Ectodermal cell (in vitro differentiated cells): Measurements from ENCODE around the gene GALNTL6.

ENCODE experiments used
- H3K27ac ChIP-seq: 2 replicates; pipeline ENCODE4 v1.7.0; 2013; ENCODE audit warnings: mild to moderate bottlenecking, low read depth, low read length; ENCODE audit not compliant: insufficient read depth, poor library complexity, severe bottlenecking
- H3K27me3 ChIP-seq: 2 replicates; pipeline ENCODE4 v1.7.0; 2013; ENCODE audit warnings: mild to moderate bottlenecking, low read length; ENCODE audit not compliant: insufficient read depth, control insufficient read depth, poor library complexity, severe bottlenecking
- H3K36me3 ChIP-seq: one replicate; pipeline ENCODE4 v1.7.0; 2013; ENCODE audit warnings: low read length; ENCODE audit not compliant: control insufficient read depth, insufficient read depth
- H3K4me1 ChIP-seq: one replicate; pipeline ENCODE4 v1.7.0; 2013; ENCODE audit warnings: low read length; ENCODE audit not compliant: control insufficient read depth, insufficient read depth
- H3K4me3 ChIP-seq: 2 replicates; pipeline ENCODE4 v1.7.0; 2013; ENCODE audit warnings: low read depth, low read length, control low read depth; ENCODE audit not compliant: insufficient read depth
- H3K9me3 ChIP-seq: 2 replicates; pipeline ENCODE4 v1.7.0; 2013; ENCODE audit warnings: mild to moderate bottlenecking, low read length, moderate library complexity; ENCODE audit not compliant: control insufficient read depth
- WGBS, 2 experiments: methylation state at CpG; one replicate each; pipeline ENCODE4 v1.1.7; 2013; ENCODE audit warnings: missing lambda C conversion rate in 2 of 2; 5-methylcytosine and 5-hydroxymethylcytosine counted together

GALNTL6 gene

DNA sequence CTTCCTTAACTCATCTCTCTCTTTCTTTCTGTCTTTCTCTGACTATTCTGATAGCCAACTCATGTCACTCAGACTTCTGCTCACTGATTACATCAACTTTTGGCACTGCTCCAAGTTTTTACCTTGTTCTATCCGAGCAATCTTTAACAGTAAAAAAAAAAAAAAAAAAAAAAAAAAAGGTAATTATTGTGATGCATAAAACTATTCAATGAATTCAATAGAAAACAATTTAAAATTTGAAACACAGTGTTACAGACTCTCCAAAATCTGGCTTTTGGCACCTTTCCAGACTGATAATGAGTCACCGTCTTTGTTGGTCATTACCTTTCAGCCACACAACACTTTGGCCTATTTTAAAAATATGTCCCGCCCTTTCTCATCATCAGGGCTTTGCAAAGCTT, 229.5 kb downstream of the GALNTL6 start:
- H3K4me1 ChIP-seq, result no peaks in the 10 kb centered on the region
- no peaks in the 10 kb centered on the region for H3K9me3 ChIP-seq
- H3K27ac ChIP-seq, result no peak overlapping the region
- no peaks in the 10 kb centered on the region for H3K36me3 ChIP-seq
- WGBS, 2 experiments, result 91 to 97% methylated on average over 2 of the region's 3 CpGs
- H3K4me3 ChIP-seq, result no peak overlapping the region
- no peaks in the 10 kb centered on the region for H3K27me3 ChIP-seq

DNA sequence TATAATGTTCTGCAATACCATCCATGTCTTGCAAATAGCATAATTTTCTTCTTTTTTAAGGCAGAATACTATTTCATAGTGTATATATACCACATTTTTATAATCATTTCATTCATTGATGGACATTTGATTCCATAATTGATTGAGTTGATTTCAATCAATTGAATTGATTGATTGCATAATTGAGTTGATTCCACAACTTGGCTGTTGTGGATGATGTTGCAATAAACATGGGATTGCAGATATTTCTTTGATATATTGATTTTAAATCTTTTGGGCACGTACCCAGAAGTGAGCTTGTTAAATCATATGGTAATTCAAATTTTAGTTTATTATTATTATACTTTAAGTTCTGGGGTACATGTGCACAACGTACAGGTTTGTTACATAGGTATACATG, 232.8 kb downstream of the GALNTL6 start:
- Histone ChIP-seq H3K36me3 (no peaks in the 10 kb centered on the region), H3K27ac (no peak overlapping the region), H3K9me3 (no peaks in the 10 kb centered on the region), H3K4me1 (no peaks in the 10 kb centered on the region), H3K4me3 (no peak overlapping the region), H3K27me3 (no peaks in the 10 kb centered on the region)
- 90 to 92% methylated on average over 1 to 2 of the region's 2 CpGs for WGBS, 2 experiments

DNA sequence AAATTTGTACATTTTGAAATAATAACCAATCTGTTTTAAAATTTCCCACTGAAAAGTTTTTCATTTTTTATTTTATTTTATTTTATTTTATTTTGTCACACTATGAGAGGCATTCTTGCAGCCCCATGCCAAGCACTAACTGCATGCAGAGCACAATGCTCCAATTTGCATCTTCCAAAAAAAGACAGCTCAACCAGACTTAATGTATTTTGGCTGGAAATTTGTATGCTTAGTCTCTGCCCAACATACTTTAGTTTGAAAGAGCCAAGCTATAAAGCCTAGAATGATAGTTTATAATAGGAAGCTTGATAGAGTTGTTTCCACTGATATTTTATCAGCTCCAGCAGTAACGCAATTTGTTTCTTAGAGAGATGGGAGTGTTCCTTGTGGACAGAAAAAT, 235.5 kb downstream of the GALNTL6 start:
- Histone ChIP-seq H3K4me3 (no peak overlapping the region), H3K4me1 (no peaks in the 10 kb centered on the region), H3K27me3 (no peaks in the 10 kb centered on the region), H3K27ac (no peak overlapping the region), H3K36me3 (no peaks in the 10 kb centered on the region), H3K9me3 (no peaks in the 10 kb centered on the region)
- WGBS, 2 experiments, result 92 to 100% methylated on average over 1 of the region's 1 CpG

DNA sequence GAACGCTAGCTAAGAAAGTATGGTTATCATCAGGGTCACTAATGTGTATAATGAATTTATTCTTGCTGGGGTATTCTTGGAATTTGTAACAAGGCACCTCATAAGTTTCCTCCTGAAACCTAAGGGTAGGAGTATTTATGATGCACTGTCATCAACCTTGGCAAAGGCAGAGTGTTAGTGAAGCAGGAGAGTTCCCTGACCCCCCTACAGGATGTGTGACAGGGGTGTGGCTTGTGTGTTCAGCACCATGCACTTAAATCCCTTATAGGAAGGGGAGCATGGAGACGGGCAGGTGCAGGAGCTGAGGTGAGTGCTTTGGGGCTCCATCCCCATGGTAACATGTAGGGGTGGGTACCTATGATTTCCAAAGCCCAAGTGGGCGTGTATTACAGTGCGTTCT, 237.7 kb downstream of the GALNTL6 start:
- WGBS, 2 experiments, result 92 to 97% methylated on average over 4 of the region's 4 CpGs
- H3K4me3 ChIP-seq, result no peak overlapping the region
- H3K36me3 ChIP-seq, result no peaks in the 10 kb centered on the region
- H3K9me3 ChIP-seq, result no peaks in the 10 kb centered on the region
- H3K27me3 ChIP-seq, result no peaks in the 10 kb centered on the region
- H3K27ac ChIP-seq, result no peak overlapping the region
- no peaks in the 10 kb centered on the region for H3K4me1 ChIP-seq

DNA sequence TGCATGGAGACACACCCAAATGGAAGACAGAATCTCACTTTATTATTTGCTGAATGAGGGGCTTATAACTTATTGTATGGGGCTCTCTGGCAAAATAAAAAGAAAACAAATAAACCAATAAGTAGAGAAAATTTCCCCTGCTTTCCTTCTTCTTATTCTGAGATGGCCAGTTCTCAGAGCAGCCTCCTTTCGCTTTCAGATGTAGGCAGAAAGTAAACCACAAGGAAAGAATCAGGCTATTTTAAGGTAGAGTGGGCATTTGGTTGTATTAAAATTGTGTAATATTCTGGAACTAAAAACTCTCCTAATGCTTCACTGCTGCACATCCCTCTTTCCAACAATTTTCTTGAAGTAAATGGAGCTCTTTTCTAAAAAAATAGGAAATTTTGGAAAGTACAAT, 241.8 kb downstream of the GALNTL6 start:
- Histone ChIP-seq H3K4me1 (no peaks in the 10 kb centered on the region), H3K9me3 (no peaks in the 10 kb centered on the region), H3K4me3 (no peak overlapping the region), H3K27ac (no peak overlapping the region), H3K36me3 (no peaks in the 10 kb centered on the region), H3K27me3 (no peaks in the 10 kb centered on the region)
- 100% methylated on average over 1 of the region's 1 CpG for WGBS, 2 experiments

DNA sequence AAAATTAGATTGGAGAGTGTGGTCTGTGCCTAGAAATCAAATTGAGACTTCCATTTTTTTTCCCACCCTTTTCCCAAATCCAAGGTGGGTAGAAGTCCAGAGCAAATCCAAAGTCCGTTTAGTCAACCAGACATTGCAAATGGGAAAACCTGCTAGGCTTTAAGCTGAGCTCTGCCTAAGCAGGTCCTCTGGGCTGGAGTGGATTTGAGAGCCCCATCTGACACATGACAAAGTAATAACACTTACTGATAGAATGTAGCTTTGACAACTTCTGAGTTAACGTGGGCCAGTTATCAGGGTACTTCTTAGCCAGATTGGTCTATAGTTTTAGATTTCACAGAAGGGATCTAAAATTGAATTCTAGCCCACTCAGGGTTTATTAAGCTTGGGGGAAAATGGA, 242.3 kb downstream of the GALNTL6 start:
- Histone ChIP-seq H3K9me3 (no peaks in the 10 kb centered on the region), H3K27me3 (no peaks in the 10 kb centered on the region), H3K4me1 (no peaks in the 10 kb centered on the region), H3K4me3 (no peak overlapping the region), H3K36me3 (no peaks in the 10 kb centered on the region), H3K27ac (no peak overlapping the region)
- 93% methylated on average over 2 of the region's 2 CpGs for WGBS, 2 experiments

DNA sequence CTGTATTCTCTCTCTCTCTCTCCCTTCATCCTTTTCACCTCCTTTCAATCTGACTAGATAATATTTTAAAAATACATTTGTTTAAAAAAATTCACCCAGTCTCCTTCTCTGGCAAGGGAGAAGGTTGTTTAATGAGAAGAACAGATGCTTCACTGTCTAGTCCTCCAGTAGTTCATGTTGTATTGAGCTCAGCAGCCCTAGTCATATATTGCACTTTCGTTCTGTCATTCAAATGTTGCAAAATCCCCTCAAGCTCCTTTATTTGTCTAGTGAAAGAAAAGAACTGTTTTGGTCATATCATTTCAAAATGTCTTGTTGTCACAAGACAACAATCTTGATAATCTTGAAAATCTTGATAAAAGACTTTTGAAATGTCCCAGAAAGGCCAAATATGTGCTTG, 248.0 kb downstream of the GALNTL6 start:
- Histone ChIP-seq H3K4me3 (no peak overlapping the region), H3K4me1 (no peaks in the 10 kb centered on the region), H3K27ac (no peak overlapping the region), H3K9me3 (no peaks in the 10 kb centered on the region), H3K27me3 (no peaks in the 10 kb centered on the region), H3K36me3 (no peaks in the 10 kb centered on the region)
- 83 to 88% methylated on average over 1 of the region's 1 CpG for WGBS, 2 experiments

DNA sequence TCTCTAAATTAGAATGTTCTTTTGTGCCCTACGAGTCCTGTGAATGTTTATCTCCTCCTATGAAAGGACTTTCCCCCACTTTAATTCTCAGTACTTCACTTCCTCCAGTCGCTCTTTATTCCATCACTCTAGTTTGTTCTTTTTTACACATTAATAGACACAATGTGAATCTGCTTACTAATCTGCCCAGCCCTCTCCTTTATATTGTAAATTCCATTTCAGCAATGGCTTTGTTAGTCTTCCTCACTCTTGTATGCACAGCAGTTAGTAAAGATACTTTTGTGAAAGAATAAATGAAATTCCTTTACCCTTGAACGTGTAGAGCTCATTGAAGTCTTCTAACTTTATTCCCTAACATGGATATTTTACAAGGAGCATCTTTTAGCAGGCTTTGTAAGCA, 255.3 kb downstream of the GALNTL6 start:
- no CpG with 5 or more reads among the region's 3 CpGs for WGBS, 2 experiments
- H3K36me3 ChIP-seq, result no peaks in the 10 kb centered on the region
- H3K27ac ChIP-seq, result no peak overlapping the region
- H3K4me1 ChIP-seq, result peaks cover under 1% of the 10 kb centered on the region
- no peak overlapping the region for H3K4me3 ChIP-seq
- H3K9me3 ChIP-seq, result no peaks in the 10 kb centered on the region
- no peaks in the 10 kb centered on the region for H3K27me3 ChIP-seq

DNA sequence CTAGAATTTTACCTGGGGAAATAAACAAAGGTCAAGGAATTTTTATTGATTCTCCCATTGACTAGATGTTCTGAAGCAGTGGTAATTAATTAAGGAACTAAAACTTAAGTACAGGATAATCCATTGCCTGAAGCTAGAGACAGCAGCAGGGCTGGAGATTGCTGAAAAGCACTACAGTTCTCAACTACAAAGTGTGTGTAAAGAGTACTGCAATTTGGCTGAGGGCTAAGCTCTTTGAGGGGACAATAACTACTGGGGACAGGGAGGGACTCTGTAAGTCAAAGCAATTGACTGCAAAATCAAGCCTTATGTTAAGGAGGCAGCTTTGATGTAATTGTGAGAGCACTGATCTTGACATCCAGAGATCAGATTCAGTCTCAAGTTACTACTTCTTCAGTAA, 260.4 kb downstream of the GALNTL6 start:
- no peaks in the 10 kb centered on the region for H3K27me3 ChIP-seq
- H3K36me3 ChIP-seq, result no peaks in the 10 kb centered on the region
- H3K9me3 ChIP-seq, result no peaks in the 10 kb centered on the region
- H3K4me1 ChIP-seq, result peaks cover 10% of the 10 kb centered on the region
- H3K27ac ChIP-seq, result no peak overlapping the region
- H3K4me3 ChIP-seq, result no peak overlapping the region

DNA sequence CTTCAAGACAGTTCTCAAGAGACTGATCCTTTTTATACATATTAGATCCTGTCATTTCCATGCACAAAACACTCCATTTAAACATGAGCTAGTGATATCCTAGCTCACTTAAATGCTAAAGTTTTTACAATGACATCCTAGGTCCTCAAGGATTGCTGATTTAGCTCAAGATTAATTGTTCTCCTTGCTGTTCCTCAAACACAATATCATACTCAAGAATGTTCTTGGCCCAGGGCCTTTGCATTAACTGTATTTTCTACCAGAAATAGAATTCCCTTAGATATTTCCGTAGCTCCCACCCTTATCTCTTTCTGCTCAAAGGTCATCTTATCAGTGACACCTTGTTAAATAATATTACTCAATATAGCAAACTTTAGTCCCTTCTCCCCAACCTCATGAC, 270.1 kb downstream of the GALNTL6 start:
- no peaks in the 10 kb centered on the region for H3K27me3 ChIP-seq
- WGBS, 2 experiments, result 88 to 96% methylated on average over 1 of the region's 1 CpG
- no peaks in the 10 kb centered on the region for H3K4me1 ChIP-seq
- no peaks in the 10 kb centered on the region for H3K9me3 ChIP-seq
- no peak overlapping the region for H3K4me3 ChIP-seq
- no peaks in the 10 kb centered on the region for H3K36me3 ChIP-seq
- no peak overlapping the region for H3K27ac ChIP-seq

DNA sequence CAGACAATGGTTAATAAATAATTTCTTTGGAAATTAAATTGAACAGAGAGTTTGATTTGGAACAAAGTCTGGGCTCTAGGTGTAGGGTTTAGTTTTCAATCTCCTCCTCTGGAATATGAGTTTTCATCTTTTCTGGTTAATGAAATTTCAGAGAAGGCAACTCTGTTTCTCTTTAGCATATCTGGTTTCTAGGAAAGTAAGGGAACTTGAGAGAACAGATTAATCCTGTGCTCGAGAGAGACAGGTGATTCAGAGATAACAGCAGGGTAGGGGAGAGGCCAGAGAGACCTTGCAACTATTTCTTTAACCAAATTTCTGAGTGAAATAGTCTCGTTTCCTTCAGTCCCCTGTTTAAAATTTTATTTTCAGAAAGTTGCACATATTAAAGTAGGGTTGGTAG, 275.4 kb downstream of the GALNTL6 start:
- no peaks in the 10 kb centered on the region for H3K9me3 ChIP-seq
- no peak overlapping the region for H3K27ac ChIP-seq
- no peak overlapping the region for H3K4me3 ChIP-seq
- 88 to 92% methylated on average over 1 to 2 of the region's 2 CpGs for WGBS, 2 experiments
- H3K36me3 ChIP-seq, result no peaks in the 10 kb centered on the region
- no peaks in the 10 kb centered on the region for H3K4me1 ChIP-seq
- no peaks in the 10 kb centered on the region for H3K27me3 ChIP-seq
